Endothelial cell of umbilical vein (primary cell): ENCODE data around the gene FXYD6.

Experiments
- EZH2 ChIP-seq: IDR thresholded peaks from 2 replicates; pipeline ENCODE4 v1.6.1; 2012; ENCODE audit warnings: borderline replicate concordance, low read depth, mild to moderate bottlenecking, moderate library complexity, low read length, inconsistent platforms; ENCODE audit not compliant: severe bottlenecking
- POLR2AphosphoS5 ChIP-seq: IDR thresholded peaks from 2 replicates; pipeline ENCODE4 v1.6.1; 2012; ENCODE audit warnings: low read depth, mild to moderate bottlenecking, control low read depth, low read length, moderate library complexity; ENCODE audit not compliant: insufficient read depth
- TF ChIP-seq, protein P1 (sequence below), 2 donors: IDR thresholded peaks; 1 replicate in 1 of 2; 2 replicates in 1 of 2; pipeline ENCODE4 v1.5.1; 2011; ENCODE audit warnings: low read length in 2 of 2, mild to moderate bottlenecking in 2 of 2, moderate library complexity in 2 of 2, control low read depth in 1 of 2, inconsistent platforms in 1 of 2, low read depth in 1 of 2; ENCODE audit not compliant: insufficient read depth in 1 of 2; ENCODE audit errors: extremely low read depth in 1 of 2

DNA sequence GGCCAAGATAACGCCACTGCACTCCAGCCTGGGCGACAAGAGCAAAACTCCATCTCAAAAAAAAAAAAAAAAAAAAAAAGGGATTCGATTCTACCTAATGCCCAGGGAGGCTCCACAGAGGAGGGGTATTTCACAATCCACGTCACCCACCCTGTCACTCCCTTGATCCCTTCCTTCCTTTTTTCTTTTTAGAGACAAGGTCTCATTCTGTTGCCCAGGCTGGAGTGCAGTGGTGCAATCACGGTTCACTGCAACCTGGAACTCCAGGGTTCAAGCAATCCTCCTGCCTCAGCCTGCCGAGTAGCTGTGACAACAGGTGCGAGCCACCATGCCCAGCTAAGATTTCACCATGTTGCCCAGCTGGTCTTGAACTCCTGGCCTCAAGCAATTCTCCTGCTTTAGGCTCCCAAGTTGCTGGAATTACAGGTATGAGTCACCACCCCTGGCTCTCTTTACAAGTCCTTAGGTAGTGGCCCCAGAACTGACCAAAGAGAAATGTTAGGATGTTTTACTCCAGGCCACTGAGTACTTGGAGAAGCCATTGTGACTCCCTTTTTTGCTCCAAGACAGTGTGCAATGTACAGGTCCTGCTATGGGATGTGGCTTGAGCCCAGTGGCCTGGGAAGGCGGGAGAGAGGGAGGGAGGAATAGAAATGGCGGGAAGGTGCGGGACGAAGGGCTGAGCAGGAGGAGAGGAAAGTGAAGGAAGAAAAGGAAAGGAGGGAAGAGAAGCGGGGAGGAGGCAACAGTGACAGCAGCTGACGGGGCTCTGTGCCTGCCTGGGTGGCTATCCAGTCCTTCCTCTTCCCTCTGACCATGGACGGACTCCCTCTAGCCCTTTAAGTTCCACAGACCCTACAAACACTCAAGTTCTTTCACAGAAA is 40.1 kb downstream of the FXYD6 start:
- TF ChIP-seq POLR2AphosphoS5, result no peak
- TF ChIP-seq EZH2, result no peak
- TF ChIP-seq, protein P1, sequence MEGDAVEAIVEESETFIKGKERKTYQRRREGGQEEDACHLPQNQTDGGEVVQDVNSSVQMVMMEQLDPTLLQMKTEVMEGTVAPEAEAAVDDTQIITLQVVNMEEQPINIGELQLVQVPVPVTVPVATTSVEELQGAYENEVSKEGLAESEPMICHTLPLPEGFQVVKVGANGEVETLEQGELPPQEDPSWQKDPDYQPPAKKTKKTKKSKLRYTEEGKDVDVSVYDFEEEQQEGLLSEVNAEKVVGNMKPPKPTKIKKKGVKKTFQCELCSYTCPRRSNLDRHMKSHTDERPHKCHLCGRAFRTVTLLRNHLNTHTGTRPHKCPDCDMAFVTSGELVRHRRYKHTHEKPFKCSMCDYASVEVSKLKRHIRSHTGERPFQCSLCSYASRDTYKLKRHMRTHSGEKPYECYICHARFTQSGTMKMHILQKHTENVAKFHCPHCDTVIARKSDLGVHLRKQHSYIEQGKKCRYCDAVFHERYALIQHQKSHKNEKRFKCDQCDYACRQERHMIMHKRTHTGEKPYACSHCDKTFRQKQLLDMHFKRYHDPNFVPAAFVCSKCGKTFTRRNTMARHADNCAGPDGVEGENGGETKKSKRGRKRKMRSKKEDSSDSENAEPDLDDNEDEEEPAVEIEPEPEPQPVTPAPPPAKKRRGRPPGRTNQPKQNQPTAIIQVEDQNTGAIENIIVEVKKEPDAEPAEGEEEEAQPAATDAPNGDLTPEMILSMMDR (IDR thresholded peaks at IDR 0.05; ENCODE audit: extremely low read depth in 1 of 2, insufficient read depth in 1 of 2, low read depth in 1 of 2, low read length in 2 of 2), result no peak
